Stimulated activated effector memory CD8-positive, alpha-beta T cell treated with anti-CD3 and anti-CD28 coated beads, Interleukin-12 subunit alpha, Interleukin-12 subunit beta, amount 100 ng/mL, for 72 hours (primary cell): ENCODE results near the gene MGAT4A.
"Not testable (repeated sequence)": the region's sequence is repeated elsewhere in the genome, so short reads cannot be mapped to it uniquely, and the experiment has no call there.

Experiments used
- ATAC-seq: fragments of 150-1000 bp; cut with Tn5 transposase; 2 replicates; pipeline ENCODE4 v1.10.0; 2021
- DNase-seq, 2 donors: peaks; one replicate each; pipeline ENCODE4 v3.0.0; 2021 to 2022; ENCODE audit warnings: low spot score in 2 of 2
- H3K27ac Mint-ChIP-seq: one replicate; pipeline ENCODE4 v1.8.0; 2022; ENCODE audit warnings: mild to moderate bottlenecking, mixed read lengths
- H3K36me3 Mint-ChIP-seq: one replicate; pipeline ENCODE4 v1.8.0; 2022; ENCODE audit warnings: mild to moderate bottlenecking, mixed read lengths
- H3K4me1 Mint-ChIP-seq: one replicate; pipeline ENCODE4 v1.8.0; 2022; ENCODE audit warnings: mixed read lengths
- H3K4me3 Mint-ChIP-seq: one replicate; pipeline ENCODE4 v1.8.0; 2022; ENCODE audit warnings: mild to moderate bottlenecking, mixed read lengths
- H3K9me3 Mint-ChIP-seq: one replicate; pipeline ENCODE4 v1.8.0; 2022; ENCODE audit warnings: mixed read lengths

MGAT4A gene

GRCh38 chr2:98768384-98769113, 37.6 kb upstream of the MGAT4A start:
- Mint-ChIP-seq H3K27ac (peak overlapping the region; percentile 87), H3K9me3 (no peaks in the 10 kb centered on the region), H3K4me1 (peaks cover 73% of the 10 kb centered on the region), H3K4me3 (peak overlapping the region; percentile 76), H3K36me3 (peaks cover 13% of the 10 kb centered on the region)
- no peak for DNase-seq
- peak; percentile 64 for ATAC-seq

- Mint-ChIP-seq H3K4me1 (peaks cover 51% of the 10 kb centered on the region), H3K36me3 (peaks cover 7% of the 10 kb centered on the region), H3K4me3 (no peak overlapping the region), H3K9me3 (no peaks in the 10 kb centered on the region), H3K27ac (no peak overlapping the region)
- no peak for ATAC-seq
- no peak for DNase-seq
Measured at GRCh38 chr2:98764499-98764898, 33.6 kb upstream of the MGAT4A start.

GRCh38 chr2:98763209-98763951, 32.4 kb upstream of the MGAT4A start:
- H3K4me3 Mint-ChIP-seq: no peak overlapping the region
- DNase-seq (no peak), ATAC-seq (no peak)
- H3K27ac Mint-ChIP-seq: no peak overlapping the region
- no peaks in the 10 kb centered on the region for H3K9me3 Mint-ChIP-seq
- H3K36me3 Mint-ChIP-seq: peaks cover 7% of the 10 kb centered on the region
- H3K4me1 Mint-ChIP-seq: peaks cover 49% of the 10 kb centered on the region

- no peak for ATAC-seq
- Mint-ChIP-seq H3K4me3 (peak overlapping the region; percentile 10), H3K36me3 (peaks cover 7% of the 10 kb centered on the region), H3K27ac (no peak overlapping the region), H3K9me3 (no peaks in the 10 kb centered on the region), H3K4me1 (peaks cover 51% of the 10 kb centered on the region)
- DNase-seq: no peak
Measured at GRCh38 chr2:98761909-98762308, 31.0 kb upstream of the MGAT4A start.

- peak; percentile 55 for ATAC-seq
- peaks cover 46% of the 10 kb centered on the region for H3K4me1 Mint-ChIP-seq
Measured at GRCh38 chr2:98761267-98761781, 30.4 kb upstream of the MGAT4A start.

GRCh38 chr2:98759827-98760625, 29.1 kb upstream of the MGAT4A start:
- no peak for DNase-seq
- ATAC-seq: no peak
- Mint-ChIP-seq H3K4me3 (no peak overlapping the region), H3K9me3 (no peaks in the 10 kb centered on the region), H3K4me1 (peaks cover 39% of the 10 kb centered on the region), H3K36me3 (no peaks in the 10 kb centered on the region), H3K27ac (peak overlapping the region; percentile 37)

More at GRCh38 chr2:98761267-98761781, 30.4 kb upstream of the MGAT4A start:
- DNase-seq: no peak
- peak overlapping the region; percentile 10 for H3K4me3 Mint-ChIP-seq
- H3K9me3 Mint-ChIP-seq: no peaks in the 10 kb centered on the region
- H3K27ac Mint-ChIP-seq: no peak overlapping the region
- H3K36me3 Mint-ChIP-seq: peaks cover 4% of the 10 kb centered on the region

GRCh38 chr2:98759338-98759737, 28.4 kb upstream of the MGAT4A start:
- DNase-seq: no peak
- no peak overlapping the region for H3K4me3 Mint-ChIP-seq
- no peaks in the 10 kb centered on the region for H3K36me3 Mint-ChIP-seq
- ATAC-seq: no peak
- H3K4me1 Mint-ChIP-seq: peaks cover 39% of the 10 kb centered on the region
- H3K9me3 Mint-ChIP-seq: no peaks in the 10 kb centered on the region
- H3K27ac Mint-ChIP-seq: peak overlapping the region; percentile 37

GRCh38 chr2:98757904-98758421, 27.0 kb upstream of the MGAT4A start:
- Mint-ChIP-seq H3K4me3 (peak overlapping the region; percentile 62), H3K9me3 (no peaks in the 10 kb centered on the region), H3K27ac (peak overlapping the region; percentile 84), H3K4me1 (peaks cover 39% of the 10 kb centered on the region), H3K36me3 (no peaks in the 10 kb centered on the region)
- DNase-seq (peak in 1 of 2 donors; percentile 68), ATAC-seq (peak; percentile 90)

- Mint-ChIP-seq H3K27ac (no peak overlapping the region), H3K4me3 (no peak overlapping the region), H3K9me3 (no peaks in the 10 kb centered on the region), H3K36me3 (no peaks in the 10 kb centered on the region), H3K4me1 (peaks cover 22% of the 10 kb centered on the region)
- ATAC-seq (no peak), DNase-seq (no peak)
Measured at GRCh38 chr2:98753801-98754200, 22.9 kb upstream of the MGAT4A start.

- not testable (repeated sequence) for ATAC-seq, H3K36me3 Mint-ChIP-seq, H3K9me3 Mint-ChIP-seq, H3K4me3 Mint-ChIP-seq, H3K27ac Mint-ChIP-seq, DNase-seq
- peaks cover 20% of the 10 kb centered on the region for H3K4me1 Mint-ChIP-seq
Measured at GRCh38 chr2:98752711-98753110, 21.8 kb upstream of the MGAT4A start.

- H3K27ac Mint-ChIP-seq: no peak overlapping the region
- ATAC-seq (no peak), DNase-seq (no peak)
- no peak overlapping the region for H3K4me3 Mint-ChIP-seq
- H3K36me3 Mint-ChIP-seq: no peaks in the 10 kb centered on the region
- H3K9me3 Mint-ChIP-seq: no peaks in the 10 kb centered on the region
- H3K4me1 Mint-ChIP-seq: peaks cover 11% of the 10 kb centered on the region
Measured at GRCh38 chr2:98751748-98752147, 20.8 kb upstream of the MGAT4A start.

GRCh38 chr2:98750593-98751282, 19.8 kb upstream of the MGAT4A start:
- Mint-ChIP-seq H3K27ac (no peak overlapping the region), H3K9me3 (no peaks in the 10 kb centered on the region), H3K4me3 (no peak overlapping the region), H3K4me1 (peaks cover 11% of the 10 kb centered on the region), H3K36me3 (no peaks in the 10 kb centered on the region)
- DNase-seq (no peak), ATAC-seq (no peak)

- Mint-ChIP-seq H3K9me3 (no peaks in the 10 kb centered on the region), H3K4me1 (peaks cover 18% of the 10 kb centered on the region), H3K27ac (peak overlapping the region; percentile 16), H3K36me3 (no peaks in the 10 kb centered on the region), H3K4me3 (peak overlapping the region; percentile 4)
- DNase-seq: no peak
- peak; percentile 77 for ATAC-seq
Measured at GRCh38 chr2:98749066-98749450, 18.1 kb upstream of the MGAT4A start.

- DNase-seq (no peak), ATAC-seq (peak; percentile 55)
- H3K9me3 Mint-ChIP-seq: no peaks in the 10 kb centered on the region
- peak overlapping the region; percentile 16 for H3K27ac Mint-ChIP-seq
- no peaks in the 10 kb centered on the region for H3K36me3 Mint-ChIP-seq
- peaks cover 18% of the 10 kb centered on the region for H3K4me1 Mint-ChIP-seq
- peak overlapping the region; percentile 4 for H3K4me3 Mint-ChIP-seq
Measured at GRCh38 chr2:98748292-98749065, 17.5 kb upstream of the MGAT4A start.
